Measurements from ENCODE around the gene CPO.

CPO gene, protein sequence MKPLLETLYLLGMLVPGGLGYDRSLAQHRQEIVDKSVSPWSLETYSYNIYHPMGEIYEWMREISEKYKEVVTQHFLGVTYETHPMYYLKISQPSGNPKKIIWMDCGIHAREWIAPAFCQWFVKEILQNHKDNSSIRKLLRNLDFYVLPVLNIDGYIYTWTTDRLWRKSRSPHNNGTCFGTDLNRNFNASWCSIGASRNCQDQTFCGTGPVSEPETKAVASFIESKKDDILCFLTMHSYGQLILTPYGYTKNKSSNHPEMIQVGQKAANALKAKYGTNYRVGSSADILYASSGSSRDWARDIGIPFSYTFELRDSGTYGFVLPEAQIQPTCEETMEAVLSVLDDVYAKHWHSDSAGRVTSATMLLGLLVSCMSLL

GRCh38 chr2:206939340-206939739, at the start of gene CPO:
TSS of gene CPO (plus strand) at chr2:206939518. CDS start at chr2:206939600, 82 bp downstream.
- Histone ChIP-seq H4K20me1 (ENCODE audit: low read depth, low read length) (no peaks in the 10 kb centered on the region), H3K4me2 (ENCODE audit: low read depth, low read length, poor library complexity, severe bottlenecking) (no peak within 1 kb of the TSS), H3K27ac (ENCODE audit: low read depth, low read length) (no peak within 1 kb of the TSS), H3K4me3 (ENCODE audit: insufficient read depth, low read length, poor library complexity, severe bottlenecking) (no peak within 1 kb of the TSS), H3K9ac (ENCODE audit: low read length) (no peak within 1 kb of the TSS), H3K9me3 (ENCODE audit: insufficient read depth, low read length) (no peaks in the 10 kb centered on the region), H3K36me3 (ENCODE audit: low read length) (no peaks in the 10 kb centered on the region), H3K27me3 (ENCODE audit: low read length) (no peaks in the 10 kb centered on the region), H3K79me2 (ENCODE audit: insufficient read depth, low read length) (no peaks in the 10 kb centered on the region), H2AFZ (ENCODE audit: low read depth, low read length, severe bottlenecking) (no peak within 1 kb of the TSS), H3K9me2 (replicated peaks; ENCODE audit: insufficient read depth, low read length) (no peaks in the 10 kb centered on the region), H3F3A (ENCODE audit: insufficient read depth) (no peaks in the 10 kb centered on the region)
- TF ChIP-seq CTCF (IDR thresholded peaks at IDR 0.05; ENCODE audit: insufficient read depth, low read length, poor library complexity, severe bottlenecking) (no peak), EZH2phosphoT487 (conservative IDR thresholded peaks at IDR 0.05; ENCODE audit: low read length) (no peak)

GRCh38 chr2:206890179-206890578, 49.1 kb upstream of the CPO start:
- Histone ChIP-seq H3K27ac (ENCODE audit: low read depth, low read length) (no peak overlapping the region), H3F3A (ENCODE audit: insufficient read depth) (no peaks in the 10 kb centered on the region), H4K20me1 (ENCODE audit: low read depth, low read length) (no peaks in the 10 kb centered on the region), H3K79me2 (ENCODE audit: insufficient read depth, low read length) (no peaks in the 10 kb centered on the region), H3K4me3 (ENCODE audit: insufficient read depth, low read length, poor library complexity, severe bottlenecking) (no peak overlapping the region), H3K9ac (ENCODE audit: low read length) (no peak overlapping the region), H3K9me3 (ENCODE audit: insufficient read depth, low read length) (no peaks in the 10 kb centered on the region), H3K27me3 (ENCODE audit: low read length) (no peaks in the 10 kb centered on the region), H2AFZ (ENCODE audit: low read depth, low read length, severe bottlenecking) (no peak overlapping the region), H3K36me3 (ENCODE audit: low read length) (no peaks in the 10 kb centered on the region), H3K4me2 (ENCODE audit: low read depth, low read length, poor library complexity, severe bottlenecking) (no peak overlapping the region), H3K9me2 (replicated peaks; ENCODE audit: insufficient read depth, low read length) (no peaks in the 10 kb centered on the region)
- no peak for TF ChIP-seq EZH2phosphoT487 (conservative IDR thresholded peaks at IDR 0.05; ENCODE audit: low read length)
- no peak for TF ChIP-seq CTCF (IDR thresholded peaks at IDR 0.05; ENCODE audit: insufficient read depth, low read length, poor library complexity, severe bottlenecking)

- Histone ChIP-seq H2AFZ (ENCODE audit: low read depth, low read length, severe bottlenecking) (no peak overlapping the region), H3K27ac (ENCODE audit: low read depth, low read length) (no peak overlapping the region), H3K36me3 (ENCODE audit: low read length) (no peaks in the 10 kb centered on the region), H3K9me2 (replicated peaks; ENCODE audit: insufficient read depth, low read length) (no peaks in the 10 kb centered on the region), H3F3A (ENCODE audit: insufficient read depth) (no peaks in the 10 kb centered on the region), H4K20me1 (ENCODE audit: low read depth, low read length) (no peaks in the 10 kb centered on the region), H3K79me2 (ENCODE audit: insufficient read depth, low read length) (no peaks in the 10 kb centered on the region), H3K4me2 (ENCODE audit: low read depth, low read length, poor library complexity, severe bottlenecking) (no peak overlapping the region), H3K9me3 (ENCODE audit: insufficient read depth, low read length) (no peaks in the 10 kb centered on the region), H3K27me3 (ENCODE audit: low read length) (no peaks in the 10 kb centered on the region), H3K4me3 (ENCODE audit: insufficient read depth, low read length, poor library complexity, severe bottlenecking) (no peak overlapping the region), H3K9ac (ENCODE audit: low read length) (no peak overlapping the region)
- TF ChIP-seq EZH2phosphoT487 (conservative IDR thresholded peaks at IDR 0.05; ENCODE audit: low read length) (no peak), CTCF (IDR thresholded peaks at IDR 0.05; ENCODE audit: insufficient read depth, low read length, poor library complexity, severe bottlenecking) (no peak)
Measured at GRCh38 chr2:206890926-206891325, 48.4 kb upstream of the CPO start.
